Fibroblast of villous mesenchyme (primary cell): ENCODE data around the gene FMR1. TPM values are rescaled to one million over a fixed set of nuclear protein-coding genes. Genes with fewer than 3 reads are reported as not detected.

Experiments
- DNase-seq: peaks from one replicate; pipeline ENCODE4 v3.0.0-alpha.2; 2010; ENCODE audit warnings: low read depth
- H3K4me3 ChIP-seq: 2 replicates; pipeline ENCODE4 v1.5.1; 2011; ENCODE audit warnings: low read depth, mild to moderate bottlenecking, low read length
- CTCF ChIP-seq: IDR thresholded peaks from 2 replicates; pipeline ENCODE4 v1.5.1; 2012; ENCODE audit warnings: low read depth, mild to moderate bottlenecking, low read length; ENCODE audit not compliant: insufficient read depth
- total RNA-seq: library from RNA; depleted of rRNA; stranded (reverse); fragments of >200 nt; gene quantifications from 2 replicates; pipeline ENCODE4 v1.2.3, GENCODE V29; 2012

FMR1 gene
- total RNA-seq, 1 donor = 27.6 TPM

- no peak overlapping the region for H3K4me3 ChIP-seq
- TF ChIP-seq CTCF = no peak
- DNase-seq = no peak
Measured at GRCh38 chrX:147933815-147934214, 22.1 kb downstream of the FMR1 start.

GRCh38 chrX:147935156-147935758 lies 23.5 kb downstream of the FMR1 start:
- no peak for TF ChIP-seq CTCF
- no peak overlapping the region for H3K4me3 ChIP-seq
- no peak for DNase-seq

GRCh38 chrX:147945286-147945685 lies 33.6 kb downstream of the FMR1 start:
- no peak for TF ChIP-seq CTCF
- H3K4me3 ChIP-seq = no peak overlapping the region
- no peak for DNase-seq

GRCh38 chrX:147948531-147948930 lies 36.8 kb downstream of the FMR1 start:
- no peak for DNase-seq
- TF ChIP-seq CTCF = no peak
- H3K4me3 ChIP-seq = no peak overlapping the region

- H3K4me3 ChIP-seq = no peak overlapping the region
- no peak for DNase-seq
- no peak for TF ChIP-seq CTCF
Measured at GRCh38 chrX:147950352-147950751, 38.6 kb downstream of the FMR1 start.

GRCh38 chrX:147953976-147954375 lies 42.3 kb downstream of the FMR1 start:
- no peak for DNase-seq
- TF ChIP-seq CTCF = no peak
- H3K4me3 ChIP-seq = no peak overlapping the region

- no peak overlapping the region for H3K4me3 ChIP-seq
- no peak for DNase-seq
- TF ChIP-seq CTCF = no peak
Measured at GRCh38 chrX:147957291-147957690, 45.6 kb downstream of the FMR1 start.
